DOHH2 (cell line): ENCODE measurements around the gene CHN2.

Experiments
- H3F3A ChIP-seq: fragments of 200-600 bp; sonication (generic), shearing (Covaris generic); 2 replicates; pipeline ENCODE4 v1.6.0; 2016; ENCODE audit warnings: antibody characterized with exemption, mild to moderate bottlenecking; ENCODE audit not compliant: control insufficient read depth, insufficient read depth
- H3K27ac ChIP-seq: fragments of 200-600 bp; sonication (generic); 2 replicates; pipeline ENCODE4 v1.5.1; 2014; ENCODE audit warnings: low read depth, mild to moderate bottlenecking, low read length, moderate library complexity
- H3K27me3 ChIP-seq: fragments of 200-600 bp; sonication (generic); 2 replicates; pipeline ENCODE4 v1.6.1; 2014; ENCODE audit warnings: mild to moderate bottlenecking, low read length, mixed read lengths; ENCODE audit not compliant: control insufficient read depth
- H3K36me3 ChIP-seq: fragments of 200-600 bp; sonication (generic); 2 replicates; pipeline ENCODE4 v1.6.1; 2014; ENCODE audit warnings: mild to moderate bottlenecking, low read length, moderate library complexity, mixed read lengths; ENCODE audit not compliant: control insufficient read depth
- H3K4me1 ChIP-seq: fragments of 200-600 bp; sonication (generic); 2 replicates; pipeline ENCODE4 v1.6.1; 2014; ENCODE audit warnings: mild to moderate bottlenecking, low read length, mixed read lengths; ENCODE audit not compliant: control insufficient read depth
- H3K4me2 ChIP-seq: fragments of 200-600 bp; sonication (generic); 2 replicates; pipeline ENCODE4 v1.6.0; 2014; ENCODE audit warnings: mild to moderate bottlenecking, low read length, moderate library complexity
- H3K4me3 ChIP-seq: fragments of 200-600 bp; sonication (generic); 2 replicates; pipeline ENCODE4 v1.5.1; 2014; ENCODE audit warnings: mild to moderate bottlenecking, low read length, mixed read lengths
- H3K79me2 ChIP-seq: fragments of 200-600 bp; sonication (generic); 2 replicates; pipeline ENCODE4 v1.6.1; 2014; ENCODE audit warnings: mild to moderate bottlenecking, low read length, mixed read lengths; ENCODE audit not compliant: control insufficient read depth
- H3K9me2 ChIP-seq: fragments of 200-600 bp; sonication (generic); replicated peaks from 2 replicates; pipeline ENCODE4 v1.6.1; 2014; ENCODE audit warnings: mild to moderate bottlenecking, low read length, mixed read lengths; ENCODE audit not compliant: control insufficient read depth
- H3K9me3 ChIP-seq: fragments of 200-600 bp; sonication (generic); 2 replicates; pipeline ENCODE4 v1.6.1; 2014; ENCODE audit warnings: antibody characterized with exemption, low read length, mixed read lengths; ENCODE audit not compliant: control insufficient read depth, insufficient read depth
- H4K20me1 ChIP-seq: fragments of 200-600 bp; sonication (generic); 2 replicates; pipeline ENCODE4 v1.6.0; 2014; ENCODE audit warnings: low read depth, mild to moderate bottlenecking, antibody characterized with exemption, low read length, moderate library complexity; ENCODE audit not compliant: control insufficient read depth, insufficient read depth
- EZH2phosphoT487 ChIP-seq: fragments of 200-600 bp; sonication (generic); IDR thresholded peaks from 2 replicates; pipeline ENCODE4 v1.6.1; 2017; ENCODE audit warnings: borderline replicate concordance, mild to moderate bottlenecking, antibody characterized with exemption, low read length, moderate library complexity, mixed read lengths
- TF ChIP-seq, protein P1 (sequence below): fragments of 200-600 bp; sonication (generic); IDR thresholded peaks from one replicate; pipeline ENCODE4 v1.5.1; 2014; ENCODE audit warnings: antibody characterized with exemption, mild to moderate bottlenecking, low read depth, low read length; ENCODE audit not compliant: poor library complexity, severe bottlenecking

Gene CHN2

DNA sequence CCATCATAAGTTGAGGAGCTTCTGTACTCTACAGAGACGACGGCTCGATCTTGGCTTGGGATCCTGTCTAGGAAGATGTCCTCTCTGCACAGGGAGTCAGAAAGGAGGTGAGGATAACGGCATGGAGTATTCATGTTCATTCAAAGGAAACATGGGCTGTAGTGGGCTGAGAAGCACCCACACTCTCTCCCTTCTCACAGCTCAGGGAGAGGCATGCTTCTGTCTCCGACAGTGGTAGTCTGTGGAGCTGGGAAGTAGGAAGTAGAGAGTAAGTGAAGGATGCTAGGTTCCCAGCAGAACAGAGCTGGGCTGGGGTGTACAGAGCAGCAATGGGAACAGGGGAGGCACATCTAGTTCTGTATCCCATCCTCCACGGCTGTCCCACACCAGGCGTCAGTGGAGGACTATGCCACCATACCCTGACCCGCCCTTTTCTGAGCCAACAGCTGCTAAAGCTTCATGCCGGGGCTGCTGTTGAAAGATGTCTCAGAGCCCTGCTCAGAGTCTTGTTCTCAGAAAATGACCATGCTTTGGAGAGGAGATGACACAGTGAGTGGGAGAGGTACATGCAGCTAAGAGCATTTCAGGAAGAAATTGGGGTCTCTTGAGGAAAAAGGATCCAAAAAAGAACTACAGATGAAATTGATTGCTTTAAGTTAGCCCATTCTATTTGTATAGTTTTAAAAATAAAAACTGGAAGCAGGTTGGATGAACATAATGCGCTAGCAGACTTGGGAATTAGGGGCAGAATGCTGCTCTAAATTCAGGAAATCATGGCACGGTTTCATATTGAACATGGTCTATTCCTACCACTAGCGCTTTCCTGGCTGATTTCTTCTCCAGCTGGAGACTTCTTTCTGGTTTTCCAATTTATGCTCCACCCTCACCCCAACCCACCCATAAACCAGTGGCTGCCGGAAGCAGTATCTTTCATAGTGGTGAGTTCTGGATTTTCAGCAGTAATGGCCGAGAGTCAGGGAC, 138.6 kb downstream of the CHN2 start:
- Histone ChIP-seq H4K20me1 (no peaks in the 10 kb centered on the region), H3K9me3 (no peaks in the 10 kb centered on the region), H3F3A (no peaks in the 10 kb centered on the region), H3K27ac (no peak overlapping the region), H3K4me3 (no peak overlapping the region), H3K79me2 (no peaks in the 10 kb centered on the region), H3K4me1 (no peaks in the 10 kb centered on the region), H3K9me2 (no peaks in the 10 kb centered on the region), H3K4me2 (no peak overlapping the region), H3K36me3 (no peaks in the 10 kb centered on the region), H3K27me3 (no peaks in the 10 kb centered on the region; the same call in 1 of the 2 replicates)
- TF ChIP-seq EZH2phosphoT487: no peak
- TF ChIP-seq, protein P1, sequence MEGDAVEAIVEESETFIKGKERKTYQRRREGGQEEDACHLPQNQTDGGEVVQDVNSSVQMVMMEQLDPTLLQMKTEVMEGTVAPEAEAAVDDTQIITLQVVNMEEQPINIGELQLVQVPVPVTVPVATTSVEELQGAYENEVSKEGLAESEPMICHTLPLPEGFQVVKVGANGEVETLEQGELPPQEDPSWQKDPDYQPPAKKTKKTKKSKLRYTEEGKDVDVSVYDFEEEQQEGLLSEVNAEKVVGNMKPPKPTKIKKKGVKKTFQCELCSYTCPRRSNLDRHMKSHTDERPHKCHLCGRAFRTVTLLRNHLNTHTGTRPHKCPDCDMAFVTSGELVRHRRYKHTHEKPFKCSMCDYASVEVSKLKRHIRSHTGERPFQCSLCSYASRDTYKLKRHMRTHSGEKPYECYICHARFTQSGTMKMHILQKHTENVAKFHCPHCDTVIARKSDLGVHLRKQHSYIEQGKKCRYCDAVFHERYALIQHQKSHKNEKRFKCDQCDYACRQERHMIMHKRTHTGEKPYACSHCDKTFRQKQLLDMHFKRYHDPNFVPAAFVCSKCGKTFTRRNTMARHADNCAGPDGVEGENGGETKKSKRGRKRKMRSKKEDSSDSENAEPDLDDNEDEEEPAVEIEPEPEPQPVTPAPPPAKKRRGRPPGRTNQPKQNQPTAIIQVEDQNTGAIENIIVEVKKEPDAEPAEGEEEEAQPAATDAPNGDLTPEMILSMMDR: no peak

DNA sequence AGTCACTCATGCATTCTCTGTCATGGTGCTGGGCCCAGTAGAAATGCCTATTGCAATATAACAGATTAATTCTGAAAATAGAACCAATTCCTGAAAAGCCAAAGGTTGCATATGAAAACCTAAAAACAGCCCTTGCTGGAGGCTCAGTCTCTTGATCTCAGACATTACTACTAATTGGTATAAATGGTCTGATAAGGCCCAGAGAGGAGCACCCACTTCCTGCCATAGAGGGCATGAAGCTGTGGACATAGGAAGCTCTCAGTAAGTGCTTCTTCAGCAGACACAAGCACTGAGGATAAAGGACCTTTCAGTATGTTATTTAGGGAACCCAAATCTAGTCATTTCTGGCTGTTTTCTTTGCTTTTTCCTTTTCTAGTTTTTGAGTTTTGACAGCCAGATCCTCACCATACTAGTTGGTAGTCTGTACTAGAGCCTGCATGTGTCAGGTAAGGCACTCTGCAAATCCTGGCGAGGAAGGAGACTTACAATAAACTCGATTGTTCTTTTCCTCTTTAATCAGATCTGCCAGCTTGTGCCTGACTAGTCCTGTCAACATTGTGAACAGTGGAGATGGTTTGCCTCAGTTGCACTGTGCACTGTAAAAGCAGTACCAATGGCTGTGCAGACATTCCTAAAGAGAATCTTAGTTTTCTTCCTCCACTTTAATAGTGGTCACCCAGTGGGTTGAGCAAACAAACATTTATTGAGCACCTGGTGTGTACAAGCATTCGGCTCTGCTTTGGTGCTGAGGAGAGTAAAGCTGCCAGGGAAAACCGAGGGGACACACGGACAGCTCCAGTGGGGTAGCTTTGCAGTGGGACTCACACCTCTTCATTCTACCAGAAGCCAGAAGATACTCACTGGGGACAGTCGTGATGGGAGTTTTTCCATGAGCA, 140.9 kb downstream of the CHN2 start:
- Histone ChIP-seq H3K9me2 (no peaks in the 10 kb centered on the region), H3K27ac (no peak overlapping the region), H3K9me3 (no peaks in the 10 kb centered on the region), H3K36me3 (no peaks in the 10 kb centered on the region), H3F3A (no peaks in the 10 kb centered on the region), H3K4me3 (no peak overlapping the region), H3K4me2 (no peak overlapping the region), H3K79me2 (no peaks in the 10 kb centered on the region), H3K4me1 (no peaks in the 10 kb centered on the region), H4K20me1 (no peaks in the 10 kb centered on the region), H3K27me3 (no peaks in the 10 kb centered on the region; the same call in 1 of the 2 replicates)
- no peak for TF ChIP-seq EZH2phosphoT487
- TF ChIP-seq, protein P1: no peak

DNA sequence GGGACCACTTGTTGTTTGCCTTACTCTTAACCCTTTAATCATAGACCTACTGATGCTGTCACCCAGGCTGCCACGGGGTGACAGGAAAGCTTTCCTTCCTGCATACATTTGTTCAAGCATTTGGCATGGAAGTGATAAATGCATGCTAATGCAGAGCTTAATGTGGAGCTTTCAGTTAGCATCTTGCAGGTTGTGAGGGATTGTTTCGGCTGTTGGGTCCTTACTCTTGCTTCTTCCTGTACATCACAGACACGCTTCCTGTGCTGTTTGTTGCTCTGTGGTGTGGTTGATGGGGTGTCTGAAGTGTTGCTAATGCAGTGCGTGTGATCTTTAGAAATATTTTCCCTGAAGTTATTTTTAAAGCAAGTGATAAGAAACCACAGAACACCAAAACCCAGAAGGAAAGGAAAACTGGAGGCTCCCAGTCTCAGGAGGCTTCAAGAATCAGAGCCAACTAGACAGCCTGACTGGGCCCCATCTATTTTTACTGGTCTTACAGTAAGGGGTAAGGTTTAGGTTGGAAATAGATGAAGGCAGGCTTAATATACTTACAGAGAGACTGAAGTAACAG, 143.1 kb downstream of the CHN2 start:
- H3F3A ChIP-seq: no peaks in the 10 kb centered on the region
- no peak for TF ChIP-seq EZH2phosphoT487
- TF ChIP-seq, protein P1: no peak
- no peaks in the 10 kb centered on the region for H3K79me2 ChIP-seq
- no peaks in the 10 kb centered on the region for H4K20me1 ChIP-seq
- no peaks in the 10 kb centered on the region for H3K9me3 ChIP-seq
- no peak overlapping the region for H3K4me2 ChIP-seq
- H3K4me3 ChIP-seq: no peak overlapping the region
- no peaks in the 10 kb centered on the region for H3K9me2 ChIP-seq
- no peaks in the 10 kb centered on the region for H3K36me3 ChIP-seq
- no peaks in the 10 kb centered on the region for H3K4me1 ChIP-seq
- H3K27ac ChIP-seq: no peak overlapping the region
- no peaks in the 10 kb centered on the region; the same call in 1 of the 2 replicates for H3K27me3 ChIP-seq
